HG03060 (cell line): Measurements from ENCODE around the gene FGR.
"Not testable (repeated sequence)": the region's sequence is repeated elsewhere in the genome, so short reads cannot be mapped to it uniquely, and the experiment has no call there.

Experiments used
- ATAC-seq: cut with Tn5 transposase; IDR thresholded peaks from one replicate; pipeline ENCODE4 v1.9.1; 2021; ENCODE audit warnings: low read depth, moderate number of reproducible peaks; ENCODE audit not compliant: unreplicated experiment

FGR gene

GRCh38 chr1:27638047-27638734, 3.2 kb upstream of the FGR start:
- no peak for ATAC-seq

GRCh38 chr1:27635396-27636142, 584 bp upstream of the FGR start:
- no peak for ATAC-seq

DNA sequence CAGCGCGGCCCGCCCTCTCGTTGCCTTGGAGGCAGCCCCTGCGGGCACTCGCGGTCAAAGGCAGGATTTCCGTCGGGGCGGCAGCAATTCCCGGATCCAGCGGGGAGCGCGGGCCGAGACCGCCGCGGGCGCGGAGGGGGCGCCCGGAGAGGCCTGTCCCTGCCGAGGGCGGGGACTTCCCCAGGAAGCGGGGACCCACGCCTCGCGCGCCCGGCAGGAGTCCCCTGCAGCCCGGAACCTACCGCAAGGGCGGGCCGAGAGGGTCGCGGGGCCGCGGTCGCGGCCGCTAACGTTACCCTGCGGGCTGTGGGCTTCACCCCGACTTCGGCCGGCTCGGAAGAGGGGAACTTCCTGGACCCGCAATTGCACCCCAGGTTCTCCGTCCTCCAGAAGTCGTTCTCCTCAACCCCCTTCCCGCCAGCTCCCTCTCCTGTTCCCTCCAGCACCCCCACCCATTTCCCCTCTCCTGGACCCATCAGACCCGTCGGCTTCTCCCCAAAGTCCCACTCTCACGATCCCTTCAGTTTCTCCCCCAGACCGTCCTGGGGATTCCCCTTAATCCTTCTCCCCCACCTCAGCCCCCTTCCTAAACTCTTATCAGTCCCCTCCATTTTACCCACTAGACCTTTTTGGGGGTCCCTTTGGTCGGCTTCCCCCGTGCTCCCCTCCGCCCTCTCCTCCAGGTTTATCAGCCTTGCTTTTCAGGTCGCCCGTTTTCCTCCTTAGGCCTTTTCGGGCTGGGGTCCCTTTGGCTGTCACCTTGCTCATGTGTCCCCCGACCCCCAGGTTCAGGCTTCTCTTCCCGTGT, 604 bp downstream of the FGR start:
- ATAC-seq: no peak

DNA sequence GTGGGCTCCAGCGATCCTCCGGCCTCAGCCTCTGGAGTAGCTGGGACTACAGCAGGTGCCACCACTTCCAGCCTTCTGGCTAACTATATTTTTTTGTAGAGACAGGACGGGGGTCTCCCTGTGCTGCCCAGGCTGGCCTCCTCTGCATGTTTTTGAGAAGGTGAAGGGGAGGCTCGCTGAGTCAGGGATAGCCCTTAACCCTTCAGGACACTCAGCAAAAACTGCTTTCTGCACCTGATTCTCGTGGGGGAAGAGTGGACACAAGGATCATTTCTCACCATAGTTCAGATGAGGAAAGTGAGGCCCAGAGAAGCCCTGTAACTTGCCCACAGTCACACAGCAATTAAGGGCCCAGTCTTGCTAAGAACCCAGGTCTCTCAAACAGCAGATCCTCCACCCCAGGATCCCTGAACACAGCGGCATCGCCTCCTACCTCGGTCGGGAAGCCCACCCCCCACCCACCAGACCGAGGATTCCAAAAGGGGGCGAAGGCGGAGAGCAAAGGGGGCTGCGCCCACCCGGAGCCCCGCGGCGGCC, 1.3 kb downstream of the FGR start:
- no peak for ATAC-seq

DNA sequence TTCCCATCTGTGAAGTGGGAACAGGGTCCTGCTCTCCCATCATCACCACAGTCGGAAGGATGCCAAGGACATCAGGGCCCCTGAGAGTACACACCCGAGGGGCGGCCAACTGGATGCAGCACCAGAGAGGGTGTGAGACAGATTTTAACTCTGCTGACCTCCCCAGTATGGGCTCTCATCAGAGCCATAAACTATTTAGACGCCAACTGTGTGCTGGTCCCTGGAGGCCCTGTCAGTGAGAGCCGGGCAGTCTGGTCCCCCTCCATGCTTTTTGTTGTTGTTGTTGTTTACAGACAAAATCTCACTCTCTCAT, 1.7 kb downstream of the FGR start:
- ATAC-seq: no peak

DNA sequence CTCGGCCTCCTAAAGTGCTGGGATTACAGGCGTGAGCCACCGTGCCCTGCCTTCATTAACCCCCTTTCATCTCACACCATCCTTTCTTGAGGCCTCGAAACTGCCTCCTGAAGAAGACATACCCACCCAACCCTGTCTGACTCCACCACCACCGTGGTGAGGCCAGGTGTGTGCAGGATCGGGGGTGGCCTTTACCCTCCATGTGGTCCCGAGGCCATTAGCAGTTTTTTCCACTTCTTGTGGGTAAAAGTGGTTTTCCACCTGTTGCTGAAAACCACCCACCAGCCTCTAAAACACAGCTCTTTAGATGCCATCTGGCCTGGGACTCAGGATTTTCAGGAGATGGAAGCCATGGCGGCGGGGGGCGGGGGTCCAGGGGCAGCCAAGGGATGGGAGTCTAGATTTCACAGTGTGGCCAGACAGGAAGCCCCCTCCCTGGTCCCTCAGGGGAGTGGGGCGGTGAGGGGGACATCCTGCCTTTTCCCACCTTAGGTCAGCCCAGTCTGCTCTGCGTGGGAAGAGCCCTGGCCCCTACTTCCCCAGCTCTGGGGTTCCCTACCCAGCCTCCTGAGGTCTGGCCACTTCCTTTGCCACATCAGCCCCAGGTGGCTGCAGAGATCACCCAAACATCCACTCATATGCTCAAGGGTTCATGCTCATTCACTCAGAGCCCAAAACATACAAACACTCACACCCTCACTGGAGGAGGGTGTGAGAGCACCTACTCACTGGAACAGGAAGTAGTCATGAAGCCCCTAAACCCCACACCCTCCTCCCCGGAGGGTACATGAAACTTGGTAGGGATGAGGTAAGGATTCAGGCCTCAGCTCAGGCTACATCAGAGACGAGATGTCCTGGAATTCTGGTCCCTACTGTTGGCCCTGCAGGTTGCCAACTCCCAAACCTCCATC, 2.3 kb downstream of the FGR start:
- peak; percentile 34 for ATAC-seq

GRCh38 chr1:27630859-27631491, 4.0 kb downstream of the FGR start:
- no peak for ATAC-seq

GRCh38 chr1:27628712-27629111, 6.3 kb downstream of the FGR start:
- no peak for ATAC-seq

- ATAC-seq: not testable (repeated sequence)
These were observed 7.3 kb downstream of the FGR start for GRCh38 chr1:27627733-27628132.

GRCh38 chr1:27627061-27627460, 7.9 kb downstream of the FGR start:
- no peak for ATAC-seq

DNA sequence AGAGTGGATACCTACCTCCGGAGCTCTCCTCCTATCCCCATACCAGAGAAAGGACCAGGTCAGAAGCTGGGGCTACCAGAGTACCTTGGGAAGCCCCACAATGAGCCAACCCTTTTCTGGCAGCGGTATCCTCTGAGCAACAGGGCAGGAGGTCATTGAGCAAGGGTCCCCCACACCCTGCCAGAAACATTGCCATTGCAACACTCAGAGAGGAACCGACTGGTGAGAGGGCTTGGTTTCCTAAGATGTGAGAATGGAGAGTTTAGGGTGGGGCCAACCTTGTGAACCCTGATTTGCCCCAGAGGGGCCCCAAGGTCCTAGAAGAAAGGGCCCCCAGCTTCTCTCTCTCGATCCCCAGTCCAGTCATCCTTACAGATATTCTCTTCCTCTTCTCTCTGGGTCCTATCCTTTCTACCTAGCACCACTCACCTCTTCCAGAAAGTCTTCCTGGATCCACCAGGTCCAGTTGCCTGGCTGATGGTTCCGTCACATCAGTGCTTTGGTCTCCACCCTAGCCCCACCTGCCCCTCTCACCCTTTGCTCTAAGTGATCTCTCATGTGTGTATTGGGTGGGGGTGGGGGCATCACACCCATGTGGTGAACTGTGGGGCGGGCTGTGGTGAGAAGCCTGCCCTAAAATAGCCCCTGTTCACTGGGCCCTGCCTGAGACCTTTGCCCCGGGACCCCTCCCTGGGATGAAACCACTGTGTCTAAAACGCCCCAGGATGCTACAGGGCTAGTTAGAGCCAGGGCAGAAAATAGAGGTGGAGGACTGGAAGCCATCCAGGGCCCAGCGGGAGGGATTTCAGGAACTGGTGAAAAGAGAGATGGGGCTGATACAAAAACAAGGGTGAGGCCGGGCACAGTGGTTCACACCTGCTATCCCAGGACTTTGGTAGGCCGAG, 8.7 kb downstream of the FGR start:
- ATAC-seq: no peak

- ATAC-seq: no peak
These were observed 10.4 kb downstream of the FGR start for GRCh38 chr1:27624467-27625178.

DNA sequence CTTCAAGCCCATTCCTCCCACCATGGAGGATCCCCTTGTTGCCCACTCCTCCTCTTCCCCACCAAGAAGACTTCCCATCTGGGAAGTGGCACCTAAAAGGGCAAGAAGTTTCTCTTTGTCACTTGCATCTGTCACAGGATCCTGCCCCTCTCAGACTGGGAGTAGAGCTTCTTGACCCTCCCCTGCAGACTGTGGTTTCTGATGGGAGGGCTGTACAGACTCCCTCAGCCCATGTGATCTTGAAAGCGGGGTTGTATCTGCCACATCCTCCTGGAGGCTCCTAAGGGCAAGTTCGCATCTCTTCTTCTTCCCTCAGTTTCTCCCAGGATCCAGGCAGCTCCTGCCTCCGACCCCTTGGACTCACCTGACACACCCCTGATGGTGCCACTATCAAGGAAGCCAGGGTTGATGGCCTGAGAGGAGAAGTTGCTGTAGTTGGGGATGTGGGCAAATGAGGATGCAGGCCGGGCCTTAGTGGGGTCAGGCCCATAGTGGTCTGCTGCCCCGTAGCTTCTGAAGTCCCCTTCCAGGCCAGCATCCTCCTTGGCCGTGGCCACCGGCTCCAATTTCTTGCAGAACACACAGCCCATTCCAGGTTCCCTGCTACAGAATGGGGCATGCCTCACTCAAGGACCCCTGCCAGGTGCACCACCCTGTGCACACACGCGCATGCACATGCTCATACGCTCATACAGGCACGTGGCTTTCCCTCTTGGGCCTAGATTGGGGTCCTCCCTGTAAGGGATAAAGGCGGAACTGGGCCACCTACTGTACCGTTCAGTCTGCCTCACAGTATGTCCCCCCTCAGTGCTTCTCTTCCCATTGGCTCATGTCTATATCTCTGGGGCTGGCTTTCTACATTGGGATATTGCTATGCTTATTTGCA, 11.4 kb downstream of the FGR start:
- ATAC-seq: no peak

- no peak for ATAC-seq
These were observed 12.2 kb downstream of the FGR start for GRCh38 chr1:27622828-27623227.

GRCh38 chr1:27621051-27621920, 13.7 kb downstream of the FGR start:
- no peak for ATAC-seq

- not testable (repeated sequence) for ATAC-seq
These were observed 15.1 kb downstream of the FGR start for GRCh38 chr1:27619782-27620438.
